ENCODE results near the gene GMDS. TPM values are rescaled to one million over a fixed set of nuclear protein-coding genes. Genes with fewer than 3 reads are reported as not detected.
A peak's percentile ranks its signal among the peaks of the same experiment; 100 is the strongest.

Gene GMDS
- total and polyA plus RNA-seq, 2 experiments from 2014 or later, result 6.3 to 17.7 TPM

GRCh38 chr6:1827984-1828793, 417.2 kb downstream of the GMDS start:
- Histone ChIP-seq H3K4me3 (no peak overlapping the region), H3K27me3 (no peaks in the 10 kb centered on the region), H3K4me1 (ENCODE audit: low read depth) (no peaks in the 10 kb centered on the region), H3K36me3 (no peaks in the 10 kb centered on the region), H3K9me3 (ENCODE audit: low read depth) (no peaks in the 10 kb centered on the region), H3K27ac (no peak overlapping the region)
- no peak for DNase-seq (ENCODE audit: low read depth in 1 of 2, low spot score in 1 of 2)
- TF ChIP-seq CTCF (IDR thresholded peaks at IDR 0.05; ENCODE audit: low read depth, low read length), result no peak

- Histone ChIP-seq H3K4me1 (ENCODE audit: low read depth) (no peaks in the 10 kb centered on the region), H3K36me3 (no peaks in the 10 kb centered on the region), H3K27me3 (no peaks in the 10 kb centered on the region), H3K27ac (no peak overlapping the region), H3K4me3 (no peak overlapping the region), H3K9me3 (ENCODE audit: low read depth) (no peaks in the 10 kb centered on the region)
- no peak for DNase-seq (ENCODE audit: low read depth in 1 of 2, low spot score in 1 of 2)
- TF ChIP-seq CTCF (IDR thresholded peaks at IDR 0.05; ENCODE audit: low read depth, low read length), result no peak
Measured at GRCh38 chr6:1825926-1826325, 419.5 kb downstream of the GMDS start.

GRCh38 chr6:1825277-1825676, 420.1 kb downstream of the GMDS start:
- no peak for TF ChIP-seq CTCF (IDR thresholded peaks at IDR 0.05; ENCODE audit: low read depth, low read length)
- DNase-seq (ENCODE audit: low read depth in 1 of 2, low spot score in 1 of 2), result no peak
- no peak overlapping the region for H3K27ac ChIP-seq
- H3K9me3 ChIP-seq (ENCODE audit: low read depth), result no peaks in the 10 kb centered on the region
- H3K4me1 ChIP-seq (ENCODE audit: low read depth), result no peaks in the 10 kb centered on the region
- H3K27me3 ChIP-seq, result no peaks in the 10 kb centered on the region
- H3K4me3 ChIP-seq, result no peak overlapping the region
- no peaks in the 10 kb centered on the region for H3K36me3 ChIP-seq

GRCh38 chr6:1821513-1822183, 423.8 kb downstream of the GMDS start:
- peak in 1 of 2 donors; percentile 42 for DNase-seq (ENCODE audit: low read depth in 1 of 2, low spot score in 1 of 2)
- no peak for TF ChIP-seq CTCF (IDR thresholded peaks at IDR 0.05; ENCODE audit: low read depth, low read length)
- Histone ChIP-seq H3K27ac (no peak overlapping the region), H3K9me3 (ENCODE audit: low read depth) (no peaks in the 10 kb centered on the region), H3K4me1 (ENCODE audit: low read depth) (no peaks in the 10 kb centered on the region), H3K36me3 (no peaks in the 10 kb centered on the region), H3K4me3 (no peak overlapping the region), H3K27me3 (no peaks in the 10 kb centered on the region)

GRCh38 chr6:1821164-1821512, 424.3 kb downstream of the GMDS start:
- Histone ChIP-seq H3K9me3 (ENCODE audit: low read depth) (no peaks in the 10 kb centered on the region), H3K27me3 (no peaks in the 10 kb centered on the region), H3K4me1 (ENCODE audit: low read depth) (no peaks in the 10 kb centered on the region), H3K36me3 (no peaks in the 10 kb centered on the region), H3K27ac (no peak overlapping the region), H3K4me3 (no peak overlapping the region)
- no peak for DNase-seq (ENCODE audit: low read depth in 1 of 2, low spot score in 1 of 2)
- no peak for TF ChIP-seq CTCF (IDR thresholded peaks at IDR 0.05; ENCODE audit: low read depth, low read length)
